Gastrocnemius medialis (tissue), 4 donors: ENCODE measurements around the gene ARSB. TPM values are rescaled to one million over a fixed set of nuclear protein-coding genes. Genes with fewer than 3 reads are reported as not detected.

Source experiments
- ATAC-seq, 2 donors: fragments of 150-250 bp; one replicate each; pipeline ENCODE4 v1.9.1; 2016
- DNase-seq, 2 donors: peaks; one replicate each; pipeline ENCODE4 v3.0.0-alpha.2; 2019
- H3K27ac ChIP-seq, 4 donors: fragments of 200-600 bp; sonication (generic); 1 replicate in 1 of 4; 2 replicates in 3 of 4; pipeline ENCODE4 v1.5.1; 2016 to 2018; ENCODE audit warnings: mild to moderate bottlenecking in 2 of 4, moderate library complexity in 1 of 4
- H3K27me3 ChIP-seq, 3 donors: fragments of 200-600 bp; sonication (generic) in 2 of 3; 1 replicate in 1 of 3; 2 replicates in 2 of 3; pipeline versions ENCODE4 v1.5.1 to v1.6.0; 2016 to 2019; ENCODE audit warnings: mild to moderate bottlenecking in 1 of 3, moderate library complexity in 1 of 3
- H3K36me3 ChIP-seq, 2 donors: fragments of 200-600 bp; sonication (generic) in 1 of 2; one replicate each; pipeline ENCODE4 v1.5.1; 2017 to 2018
- H3K4me1 ChIP-seq, 2 donors: fragments of 200-600 bp; sonication (generic) in 1 of 2; one replicate each; pipeline ENCODE4 v1.5.1; 2016 to 2017; ENCODE audit warnings: mild to moderate bottlenecking in 2 of 2
- H3K4me3 ChIP-seq, 4 donors: fragments of 200-600 bp; sonication (generic) in 3 of 4; 1 replicate in 1 of 4; 2 replicates in 3 of 4; pipeline ENCODE4 v1.5.1; 2016 to 2019; ENCODE audit warnings: mild to moderate bottlenecking in 2 of 4
- H3K9me3 ChIP-seq, 3 donors: fragments of 200-600 bp; sonication (generic) in 2 of 3; 1 replicate in 1 of 3; 2 replicates in 2 of 3; pipeline ENCODE4 v1.5.1; 2016 to 2019
- CTCF ChIP-seq, 5 experiments: fragments of 450-650 bp in 3 of 5; fragments of 200-600 bp in 2 of 5; sonication (generic) in 2 of 5; IDR thresholded peaks in 4 of 5; conservative IDR thresholded peaks in 1 of 5; 1 replicate in 4 of 5; 2 replicates in 1 of 5; pipeline ENCODE4 v1.5.1; 2016 to 2019; ENCODE audit warnings: antibody characterized with exemption in 5 of 5, mild to moderate bottlenecking in 3 of 5, moderate library complexity in 3 of 5
- POLR2A ChIP-seq, 2 donors: fragments of 450-650 bp; IDR thresholded peaks; one replicate each; pipeline ENCODE4 v1.6.1; 2017; ENCODE audit warnings: antibody characterized with exemption in 2 of 2, mild to moderate bottlenecking in 2 of 2, moderate library complexity in 2 of 2
- in situ Hi-C, 4 donors: fragments of 200-750 bp; cut with MboI; loops; one replicate each; pipeline versions ENCODE4 v1.15.0 to v1.8.0; 2017; ENCODE audit warnings: low sequenced_read_pairs in 4 of 4
- intact Hi-C: fragments of 100-400 bp; cut with DNase I; formaldehyde crosslinking; loops from one replicate; pipeline ENCODE4 v1.15.1; 2023; ENCODE audit warnings: low total_unique reads
- total RNA-seq, 4 donors: library from RNA; depleted of rRNA; stranded (reverse); fragments of >200 nt; gene quantifications; one replicate each; pipeline versions ENCODE4 v1.1.0 to v1.2.3, GENCODE V29; 2016

The ARSB gene
- total RNA-seq, 4 donors from 2014 or later = 3.2 to 8.3 (median 5.1) TPM

- intact Hi-C loops = no loop called here
- DNase-seq (no peak), ATAC-seq (no peak)
- in situ Hi-C loops = no loop called here
- no peak for TF ChIP-seq CTCF (IDR thresholded peaks at IDR 0.05 in 4 of 5, conservative IDR thresholded peaks at IDR 0.05 in 1 of 5)
- TF ChIP-seq POLR2A (IDR thresholded peaks at IDR 0.05) = no peak
- no peaks in the 10 kb centered on the region for H3K36me3 ChIP-seq
- H3K27me3 ChIP-seq = no peaks in the 10 kb centered on the region
- peaks cover 4% of the 10 kb centered on the region in 2 donors for H3K4me1 ChIP-seq
- no peak overlapping the region for H3K27ac ChIP-seq
- H3K9me3 ChIP-seq = no peaks in the 10 kb centered on the region
- H3K4me3 ChIP-seq = no peak overlapping the region
These were observed 173.2 kb downstream of the ARSB start for GRCh38 chr5:78811866-78812265.

- Histone ChIP-seq H3K27me3 (no peaks in the 10 kb centered on the region), H3K36me3 (no peaks in the 10 kb centered on the region), H3K9me3 (no peaks in the 10 kb centered on the region), H3K4me1 (peaks cover 4% of the 10 kb centered on the region in 2 donors), H3K27ac (no peak overlapping the region), H3K4me3 (no peak overlapping the region)
- ATAC-seq (no peak), DNase-seq (no peak)
- in situ Hi-C loops (no loop called here), intact Hi-C loops (no loop called here)
- no peak for TF ChIP-seq POLR2A (IDR thresholded peaks at IDR 0.05)
These were observed 173.8 kb downstream of the ARSB start for GRCh38 chr5:78811121-78811817.

- intact Hi-C loops (no loop called here), in situ Hi-C loops (no loop called here)
- no peaks in the 10 kb centered on the region for H3K9me3 ChIP-seq
- DNase-seq = no peak
- H3K4me1 ChIP-seq = peaks cover 4% of the 10 kb centered on the region in 2 donors
- no peaks in the 10 kb centered on the region for H3K36me3 ChIP-seq
- TF ChIP-seq CTCF (IDR thresholded peaks at IDR 0.05 in 4 of 5, conservative IDR thresholded peaks at IDR 0.05 in 1 of 5) (no peak), POLR2A (IDR thresholded peaks at IDR 0.05) (no peak)
- no peaks in the 10 kb centered on the region for H3K27me3 ChIP-seq
- no peak overlapping the region for H3K4me3 ChIP-seq
- no peak overlapping the region for H3K27ac ChIP-seq
- ATAC-seq = peak in 1 of 2 donors; percentile 25
These were observed 174.8 kb downstream of the ARSB start for GRCh38 chr5:78810098-78810920.

- no peaks in the 10 kb centered on the region for H3K9me3 ChIP-seq
- no peaks in the 10 kb centered on the region for H3K27me3 ChIP-seq
- intact Hi-C loops (no loop called here), in situ Hi-C loops (no loop called here)
- H3K36me3 ChIP-seq = no peaks in the 10 kb centered on the region
- TF ChIP-seq CTCF (IDR thresholded peaks at IDR 0.05 in 4 of 5, conservative IDR thresholded peaks at IDR 0.05 in 1 of 5) (no peak), POLR2A (IDR thresholded peaks at IDR 0.05) (no peak)
- no peak for DNase-seq
- ATAC-seq = peak; percentile 35 to 41
- H3K27ac ChIP-seq = no peak overlapping the region
- peaks cover 4% of the 10 kb centered on the region in 2 donors for H3K4me1 ChIP-seq
- no peak overlapping the region for H3K4me3 ChIP-seq
These were observed 175.7 kb downstream of the ARSB start for GRCh38 chr5:78809444-78809843.

GRCh38 chr5:78808818-78809217 is 176.3 kb downstream of the ARSB start:
- DNase-seq = no peak
- in situ Hi-C loops = no loop called here
- TF ChIP-seq POLR2A (IDR thresholded peaks at IDR 0.05) (no peak), CTCF (IDR thresholded peaks at IDR 0.05 in 4 of 5, conservative IDR thresholded peaks at IDR 0.05 in 1 of 5) (no peak)
- no peaks in the 10 kb centered on the region for H3K27me3 ChIP-seq
- peak overlapping the region in 1 of 4 donors; percentile 39 for H3K27ac ChIP-seq
- no peak overlapping the region for H3K4me3 ChIP-seq
- H3K36me3 ChIP-seq = no peaks in the 10 kb centered on the region
- H3K4me1 ChIP-seq = peaks cover 4% of the 10 kb centered on the region in 2 donors
- intact Hi-C loops = no loop called here
- H3K9me3 ChIP-seq = no peaks in the 10 kb centered on the region
- peak in 1 of 2 donors; percentile 28 for ATAC-seq
